Stimulated activated CD4-positive, alpha-beta T cell treated with anti-CD3 and anti-CD28 coated beads, Interleukin-15, amount 100 ng/mL, for 1 hour (primary cell): ENCODE data around the gene KPRP.

Experiments used
- DNase-seq, 2 donors: peaks; one replicate each; pipeline ENCODE4 v3.0.0-alpha.2; 2020; ENCODE audit warnings: low read depth in 1 of 2, low spot score in 1 of 2

Gene KPRP, protein sequence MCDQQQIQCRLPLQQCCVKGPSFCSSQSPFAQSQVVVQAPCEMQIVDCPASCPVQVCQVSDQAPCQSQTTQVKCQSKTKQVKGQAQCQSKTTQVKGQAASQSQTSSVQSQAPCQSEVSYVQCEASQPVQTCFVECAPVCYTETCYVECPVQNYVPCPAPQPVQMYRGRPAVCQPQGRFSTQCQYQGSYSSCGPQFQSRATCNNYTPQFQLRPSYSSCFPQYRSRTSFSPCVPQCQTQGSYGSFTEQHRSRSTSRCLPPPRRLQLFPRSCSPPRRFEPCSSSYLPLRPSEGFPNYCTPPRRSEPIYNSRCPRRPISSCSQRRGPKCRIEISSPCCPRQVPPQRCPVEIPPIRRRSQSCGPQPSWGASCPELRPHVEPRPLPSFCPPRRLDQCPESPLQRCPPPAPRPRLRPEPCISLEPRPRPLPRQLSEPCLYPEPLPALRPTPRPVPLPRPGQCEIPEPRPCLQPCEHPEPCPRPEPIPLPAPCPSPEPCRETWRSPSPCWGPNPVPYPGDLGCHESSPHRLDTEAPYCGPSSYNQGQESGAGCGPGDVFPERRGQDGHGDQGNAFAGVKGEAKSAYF

DNA sequence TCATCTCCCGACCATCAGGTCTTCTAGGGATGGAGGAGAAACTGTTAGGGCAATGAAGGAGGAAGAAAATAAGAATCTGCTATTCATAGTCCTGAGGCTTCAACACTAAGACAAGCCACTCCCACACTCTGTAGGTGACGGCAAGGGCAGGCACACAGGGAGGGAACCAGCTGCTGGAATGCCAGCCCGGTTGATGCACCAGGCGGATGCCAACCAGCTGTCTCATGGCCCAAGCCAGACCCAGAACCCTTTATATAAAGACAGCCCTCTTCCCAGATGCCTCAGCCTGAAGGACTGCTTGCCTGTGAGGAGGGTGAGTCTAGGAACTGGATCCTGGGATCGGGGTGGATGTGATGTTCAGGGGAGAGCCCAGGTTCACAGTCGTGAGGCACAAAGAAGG is at the start of gene KPRP:
KPRP (plus strand) TSS at position 279 of the 400 bp plus-strand sequence. CDS start 1,564 bp downstream, outside the sequence.
- no peak for DNase-seq

DNA sequence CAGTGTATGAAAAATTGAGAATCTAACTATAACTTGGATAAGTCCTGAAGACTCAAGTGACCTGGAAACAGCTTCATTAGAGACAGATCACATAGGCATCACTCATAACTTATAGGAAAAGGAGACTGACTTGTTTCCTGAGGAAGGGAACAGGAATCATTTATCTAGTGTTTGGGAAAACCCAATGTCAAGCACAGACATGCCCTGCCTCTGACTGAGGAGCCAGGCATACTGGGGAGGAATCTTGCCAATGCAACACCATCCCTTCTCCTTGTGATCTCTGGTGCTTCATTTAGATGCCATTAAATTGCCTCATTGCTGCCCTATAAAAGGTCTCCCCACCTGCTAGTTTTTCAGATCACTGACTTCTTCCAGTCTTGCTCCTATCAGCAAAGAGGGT is 39.6 kb upstream of the KPRP start:
- DNase-seq: no peak

DNA sequence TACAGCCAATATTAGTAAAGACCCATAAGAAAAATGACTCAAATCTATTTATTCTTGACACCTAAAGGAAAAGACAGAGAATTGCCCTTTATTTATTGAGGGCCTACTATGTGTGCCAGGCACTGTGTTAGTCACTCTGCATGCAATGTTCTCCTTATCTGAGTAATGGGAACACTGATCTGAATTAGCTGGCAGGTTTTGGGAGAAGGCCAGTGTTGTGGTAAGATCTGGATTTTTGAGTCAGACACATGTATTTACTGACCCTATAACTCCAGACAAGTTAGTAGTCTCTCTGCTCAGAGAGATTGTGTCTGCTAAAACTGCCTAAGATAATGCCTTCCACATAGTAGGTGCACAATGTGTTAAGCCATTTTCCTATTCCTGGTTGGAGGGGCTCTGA is 32.6 kb upstream of the KPRP start:
- DNase-seq: no peak

DNA sequence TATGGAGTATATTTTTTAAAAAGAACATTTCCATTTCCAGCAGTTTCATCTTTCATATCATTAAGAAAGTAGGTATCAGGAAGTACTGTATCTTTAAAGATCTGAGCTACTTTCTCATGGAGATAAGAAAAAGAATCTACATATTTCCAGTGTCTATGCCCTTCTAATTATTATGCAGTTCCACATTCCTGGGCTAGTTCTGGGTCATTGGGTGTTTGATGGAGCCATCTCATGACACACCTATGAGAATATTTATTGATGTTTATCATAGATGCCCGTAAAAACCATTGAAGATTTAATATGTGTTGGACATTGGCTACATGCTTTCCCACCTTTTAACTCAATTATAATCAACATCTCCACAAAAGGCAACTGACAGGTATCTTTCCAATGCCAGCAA is 28.8 kb upstream of the KPRP start:
- DNase-seq: no peak

DNA sequence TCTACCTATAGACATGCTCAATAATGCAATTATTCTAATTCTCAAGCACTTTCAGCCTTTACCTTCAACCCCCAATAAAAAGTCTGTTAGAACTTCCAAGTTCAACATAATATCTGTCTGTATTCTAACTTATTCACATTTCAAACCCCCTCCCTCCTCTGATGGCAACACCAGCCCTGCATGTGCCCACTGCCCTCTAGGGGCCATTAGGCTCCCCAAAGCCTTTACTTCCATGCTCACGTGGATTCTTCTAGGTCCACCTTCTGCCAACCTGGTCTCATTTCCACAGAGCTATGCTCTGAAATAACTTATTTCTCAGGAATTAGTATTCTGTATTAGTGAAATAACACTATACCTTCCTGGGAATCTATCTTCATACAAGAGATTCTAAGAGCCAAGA is 22.2 kb upstream of the KPRP start:
- no peak for DNase-seq

DNA sequence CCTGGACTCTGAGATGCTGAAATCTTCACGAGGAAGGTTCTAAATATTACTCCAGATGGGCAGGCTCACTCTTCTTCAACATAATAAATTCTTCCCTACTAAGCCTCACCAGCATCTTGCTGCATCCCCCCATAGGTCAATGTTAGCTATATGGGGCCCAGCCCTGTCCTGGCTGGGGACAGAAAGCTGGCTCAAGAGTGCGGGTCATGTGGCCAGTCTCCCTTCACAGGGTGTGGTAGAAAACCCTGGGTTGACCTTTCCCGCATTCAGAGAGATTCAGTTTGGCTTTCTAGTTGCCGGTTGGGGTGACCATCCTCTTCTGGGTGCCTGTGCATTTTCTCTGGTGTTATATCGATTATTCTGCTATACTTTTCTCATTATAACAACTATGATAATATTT is 19.8 kb upstream of the KPRP start:
- DNase-seq: no peak

DNA sequence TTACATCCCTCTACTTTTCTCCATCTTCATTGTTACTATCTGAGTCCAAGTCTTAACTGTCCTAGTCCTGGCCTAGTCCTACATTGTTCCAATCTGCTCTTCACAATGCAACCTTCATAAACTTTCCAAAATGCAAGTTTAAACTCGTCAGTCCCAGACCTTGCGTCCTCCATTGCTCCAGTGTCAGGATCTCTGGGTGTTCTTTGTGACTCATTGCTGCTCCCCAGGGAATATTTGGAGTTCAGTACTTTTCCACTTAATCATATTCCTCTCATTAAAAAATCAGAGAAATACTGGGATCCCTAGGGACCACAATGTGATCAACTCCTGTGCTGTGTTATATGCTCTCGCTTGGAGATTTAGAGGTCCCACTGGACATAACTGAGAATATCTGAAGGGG is 18.0 kb upstream of the KPRP start:
- DNase-seq: no peak

DNA sequence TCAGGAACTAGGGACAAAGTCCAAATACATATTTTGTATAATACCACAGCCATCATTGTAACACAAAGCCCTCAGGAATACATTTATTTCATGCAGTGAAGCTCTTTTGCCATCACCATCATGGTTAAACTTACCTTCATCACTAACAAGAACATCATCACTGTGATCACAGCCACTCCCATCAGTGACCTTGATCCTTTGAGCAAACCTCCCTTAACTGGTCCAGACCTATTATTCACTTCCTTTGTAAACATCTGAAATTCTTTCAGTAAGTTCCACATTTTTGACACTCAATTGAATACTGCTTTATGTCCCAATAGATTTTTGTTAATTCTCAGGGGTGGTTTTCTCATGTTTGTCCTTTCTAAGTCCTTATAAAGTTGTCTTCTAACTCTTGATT is 16.2 kb upstream of the KPRP start:
- DNase-seq: no peak

DNA sequence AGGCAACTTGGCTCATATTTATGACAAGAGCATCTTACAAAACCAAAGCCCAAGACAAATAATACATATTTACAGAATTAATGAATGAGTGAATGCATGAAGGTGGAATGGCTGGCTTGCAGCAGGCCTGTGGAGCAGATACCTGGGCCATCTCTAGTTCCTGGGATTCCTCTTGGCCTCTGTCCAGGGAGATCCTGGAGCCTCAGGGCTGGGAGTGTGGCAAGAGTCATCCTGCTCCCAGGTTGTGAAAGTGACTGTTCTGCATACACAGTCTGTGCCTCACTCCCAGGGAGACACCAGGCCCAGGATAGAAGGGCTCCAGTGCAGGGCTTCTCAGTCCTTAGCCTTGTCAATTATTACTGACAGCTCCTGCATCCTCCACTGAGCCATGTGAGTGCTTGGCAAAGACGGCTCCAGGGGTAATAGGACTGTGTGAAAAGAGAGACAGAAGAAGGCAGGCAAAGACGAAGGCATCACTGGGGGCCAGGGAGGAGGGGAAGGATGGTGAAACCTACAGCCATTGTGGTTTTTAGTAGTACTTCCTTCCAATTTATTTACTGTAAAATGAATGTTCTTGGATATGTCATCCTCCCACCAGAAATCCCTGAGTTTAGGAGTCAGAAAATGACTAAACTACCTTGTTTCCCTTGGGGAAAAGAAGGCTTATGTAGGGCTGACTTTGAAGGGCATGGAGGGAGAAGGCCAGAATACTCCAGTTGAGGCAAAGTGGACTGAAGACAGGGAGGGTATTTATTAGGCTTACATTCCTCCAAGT is 14.3 kb upstream of the KPRP start:
- no peak for DNase-seq

DNA sequence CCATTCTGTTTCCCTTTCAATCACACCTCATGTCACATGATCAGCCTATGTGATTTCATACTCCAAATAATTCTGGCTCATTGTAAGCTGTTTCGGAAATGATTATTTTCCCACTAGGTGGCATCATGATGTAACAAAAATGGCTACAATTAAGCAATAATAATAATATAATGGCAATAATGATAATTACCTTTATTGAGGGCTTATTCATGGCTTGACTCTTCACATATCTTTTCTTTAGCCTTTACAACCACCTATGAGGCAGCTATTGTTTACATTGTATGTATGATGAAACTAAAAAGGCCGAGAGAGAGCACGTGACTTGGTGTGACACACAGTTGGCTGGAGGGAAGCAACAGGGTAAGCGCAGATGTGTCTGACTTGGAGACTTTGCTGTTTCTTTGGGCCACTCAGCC is 12.5 kb upstream of the KPRP start:
- DNase-seq: no peak

DNA sequence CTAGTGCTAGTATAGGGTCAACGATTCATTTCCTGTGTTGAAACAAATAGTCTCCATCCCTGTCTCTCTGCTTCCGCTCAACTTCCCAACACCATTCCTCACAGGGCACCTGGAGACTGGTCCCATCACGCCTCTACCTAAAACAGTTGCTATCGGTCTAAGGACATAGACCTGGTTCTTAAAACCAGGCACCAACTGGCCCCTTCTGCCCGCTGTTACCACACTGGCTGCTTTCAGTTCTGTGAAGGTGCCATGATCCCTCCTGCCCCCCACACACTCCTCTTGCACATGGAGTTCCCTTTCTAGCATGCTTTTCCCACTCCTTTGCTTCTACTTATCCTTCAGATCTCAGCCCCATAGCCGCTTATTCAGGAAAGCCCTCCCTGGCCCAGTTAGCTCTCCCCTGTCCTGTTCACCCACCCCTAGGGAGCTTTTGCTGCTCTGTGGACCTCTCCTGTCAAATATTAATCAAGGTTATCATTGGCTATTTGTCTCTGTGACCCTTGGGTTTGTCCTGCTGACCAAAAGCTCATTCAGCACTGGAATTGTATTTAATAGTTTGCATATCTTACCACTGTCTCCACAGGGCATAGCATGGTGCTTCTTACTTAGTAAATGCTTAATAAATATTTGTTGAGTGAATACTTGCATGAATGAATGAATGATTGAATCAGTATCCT is 11.9 kb upstream of the KPRP start:
- DNase-seq: no peak

DNA sequence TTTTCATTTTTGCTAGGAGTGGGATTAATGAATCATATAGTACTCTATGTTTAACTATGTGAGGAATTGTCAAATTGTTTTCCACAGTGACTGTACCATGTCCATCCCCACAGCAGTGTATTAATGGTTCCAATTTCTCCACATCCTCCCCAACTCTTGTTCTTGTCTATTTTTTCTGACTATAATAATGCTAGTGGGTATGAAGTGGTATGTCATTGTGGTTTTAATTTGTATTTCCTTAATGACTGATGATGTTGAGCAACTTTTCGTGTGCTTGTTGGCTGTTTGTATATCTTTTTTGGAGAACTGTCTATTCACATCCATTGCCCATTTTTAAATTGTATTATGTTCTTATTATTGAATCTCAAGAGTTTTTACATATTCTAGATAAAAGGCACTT is 10.0 kb upstream of the KPRP start:
- DNase-seq: no peak

DNA sequence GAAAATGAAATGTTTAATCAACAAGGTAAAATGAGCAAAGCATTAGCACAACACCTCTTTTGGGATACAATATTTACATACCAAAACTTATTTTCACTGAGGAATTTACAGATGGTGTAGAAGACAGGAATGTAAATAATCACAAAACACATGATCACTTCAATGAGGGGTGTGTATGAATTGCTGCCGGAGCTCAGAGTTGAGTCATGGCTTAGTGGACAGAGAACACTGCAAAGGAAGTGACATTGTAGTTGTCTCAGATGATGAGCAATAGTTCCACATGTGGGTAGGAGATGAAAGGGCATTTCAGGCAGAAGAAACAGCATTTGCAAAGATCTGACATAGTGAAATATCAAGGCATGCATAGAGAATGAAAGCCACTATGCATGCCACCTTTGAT is 5.6 kb upstream of the KPRP start:
- DNase-seq: no peak

DNA sequence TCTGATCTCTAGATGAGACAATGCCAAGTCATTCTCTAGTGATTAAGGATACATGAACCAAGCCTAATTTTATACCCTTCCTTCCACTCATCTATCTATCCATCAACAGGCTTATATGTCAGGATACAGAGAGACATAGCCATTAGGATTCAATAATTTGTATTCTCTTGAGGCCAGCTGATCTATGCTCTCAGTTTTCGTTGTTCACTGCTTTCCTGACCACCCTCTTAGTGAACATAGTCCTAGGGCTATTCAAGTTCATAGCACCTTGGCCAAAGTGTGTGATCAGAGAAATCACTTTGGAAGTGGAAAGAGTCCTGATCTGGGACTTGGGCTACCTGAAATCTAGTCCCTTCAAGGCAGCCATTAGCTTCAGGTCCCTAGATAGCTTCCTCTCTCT is 4.2 kb upstream of the KPRP start:
- no peak for DNase-seq

DNA sequence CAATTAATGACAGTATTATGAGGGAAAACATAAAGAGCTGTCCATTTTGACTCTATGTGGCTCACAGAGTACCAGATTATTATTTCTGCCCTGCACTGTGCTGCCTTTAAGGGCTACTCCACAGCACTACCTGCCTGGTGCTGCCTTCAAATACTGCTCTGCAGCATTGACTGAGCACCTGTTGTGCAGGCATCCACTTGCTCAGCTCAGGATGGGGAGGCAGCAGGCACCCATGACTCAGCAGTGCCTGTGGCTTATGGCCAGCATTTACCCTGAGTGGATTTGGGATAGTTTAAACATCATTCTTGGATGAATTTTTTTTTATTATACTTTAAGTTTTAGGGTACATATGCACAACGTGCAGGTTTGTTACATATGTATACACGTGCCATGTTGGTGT is 953 bp upstream of the KPRP start:
- DNase-seq: no peak

DNA sequence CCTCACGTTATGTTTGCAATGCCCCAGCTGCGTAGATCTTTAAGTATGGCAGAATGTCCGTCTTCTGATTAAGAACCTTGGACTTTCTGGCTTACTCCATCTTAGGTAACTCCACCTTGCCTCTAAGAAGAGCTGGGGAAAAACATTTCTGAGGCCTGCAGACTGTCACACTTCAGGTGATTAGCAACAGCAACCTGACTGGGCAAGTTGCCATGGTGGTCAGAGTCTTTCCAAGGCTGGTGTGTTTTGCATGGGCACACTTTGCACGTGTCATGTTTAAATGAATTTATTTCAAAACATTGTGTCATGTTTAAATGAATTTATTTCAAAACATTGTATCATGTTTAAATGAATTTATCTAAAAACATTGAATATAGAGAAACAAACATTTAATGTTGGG is 811 bp downstream of the KPRP start:
- no peak for DNase-seq

DNA sequence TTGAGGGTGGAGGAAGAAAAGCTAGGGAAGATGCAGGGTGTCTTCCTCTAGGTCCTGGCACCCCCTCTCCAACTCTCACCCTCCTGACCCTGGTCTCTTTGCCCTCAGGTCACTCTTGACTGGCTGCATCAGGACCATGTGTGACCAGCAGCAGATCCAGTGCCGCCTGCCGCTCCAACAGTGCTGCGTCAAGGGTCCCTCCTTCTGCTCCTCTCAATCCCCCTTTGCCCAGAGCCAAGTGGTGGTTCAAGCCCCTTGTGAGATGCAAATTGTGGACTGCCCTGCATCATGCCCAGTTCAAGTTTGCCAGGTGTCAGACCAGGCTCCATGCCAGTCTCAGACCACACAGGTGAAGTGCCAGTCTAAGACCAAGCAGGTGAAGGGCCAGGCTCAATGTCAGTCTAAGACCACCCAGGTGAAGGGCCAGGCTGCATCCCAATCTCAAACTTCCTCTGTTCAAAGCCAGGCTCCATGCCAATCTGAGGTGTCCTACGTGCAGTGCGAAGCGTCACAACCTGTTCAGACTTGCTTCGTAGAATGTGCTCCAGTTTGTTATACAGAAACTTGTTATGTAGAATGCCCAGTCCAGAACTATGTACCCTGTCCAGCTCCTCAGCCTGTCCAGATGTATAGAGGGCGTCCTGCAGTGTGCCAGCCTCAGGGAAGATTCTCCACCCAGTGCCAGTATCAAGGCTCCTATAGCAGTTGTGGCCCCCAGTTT is 1.8 kb downstream of the KPRP start:
- no peak for DNase-seq

DNA sequence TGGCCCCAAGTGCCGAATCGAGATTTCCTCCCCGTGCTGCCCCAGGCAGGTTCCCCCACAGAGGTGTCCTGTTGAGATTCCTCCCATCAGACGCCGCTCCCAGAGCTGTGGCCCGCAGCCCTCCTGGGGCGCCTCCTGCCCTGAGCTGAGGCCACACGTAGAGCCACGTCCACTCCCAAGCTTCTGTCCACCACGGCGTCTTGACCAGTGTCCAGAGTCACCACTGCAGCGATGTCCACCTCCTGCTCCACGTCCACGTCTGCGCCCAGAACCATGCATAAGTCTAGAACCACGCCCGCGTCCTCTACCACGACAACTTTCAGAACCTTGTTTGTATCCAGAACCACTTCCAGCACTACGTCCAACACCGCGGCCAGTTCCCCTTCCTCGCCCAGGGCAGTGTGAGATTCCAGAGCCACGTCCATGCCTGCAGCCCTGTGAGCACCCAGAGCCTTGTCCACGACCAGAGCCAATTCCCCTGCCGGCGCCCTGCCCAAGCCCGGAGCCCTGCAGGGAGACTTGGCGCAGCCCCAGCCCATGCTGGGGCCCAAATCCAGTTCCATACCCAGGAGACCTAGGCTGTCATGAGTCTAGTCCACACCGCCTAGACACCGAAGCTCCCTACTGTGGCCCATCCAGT is 2.8 kb downstream of the KPRP start:
- no peak for DNase-seq

DNA sequence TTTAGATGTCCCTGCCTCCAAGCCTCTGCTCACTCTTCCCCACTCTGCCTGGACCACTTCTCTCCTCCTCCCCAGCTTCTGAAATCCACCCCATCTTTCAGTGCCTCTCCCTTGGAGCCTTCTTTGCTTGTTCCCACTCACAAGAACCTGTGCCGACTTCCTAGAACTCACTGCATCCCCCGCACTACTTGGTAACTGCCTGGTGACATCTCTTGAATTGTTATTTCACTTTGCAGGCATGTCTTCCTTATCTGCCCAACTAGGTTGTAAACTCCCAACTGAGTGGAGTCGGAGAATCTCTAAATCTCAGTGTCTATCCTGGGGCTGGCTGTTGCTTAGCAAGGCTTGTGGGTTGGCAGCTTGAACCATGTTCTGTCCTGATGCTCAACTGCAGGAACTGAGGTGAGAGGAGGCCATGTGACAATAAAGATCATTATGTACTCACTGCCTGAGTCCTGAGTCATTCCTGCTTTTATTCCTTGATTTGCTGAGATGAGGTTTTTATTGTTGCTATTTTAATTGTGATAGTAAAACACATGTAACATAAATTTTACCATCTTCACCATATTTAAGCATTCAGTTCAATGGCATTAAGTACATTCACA is 3.9 kb downstream of the KPRP start:
- no peak for DNase-seq

DNA sequence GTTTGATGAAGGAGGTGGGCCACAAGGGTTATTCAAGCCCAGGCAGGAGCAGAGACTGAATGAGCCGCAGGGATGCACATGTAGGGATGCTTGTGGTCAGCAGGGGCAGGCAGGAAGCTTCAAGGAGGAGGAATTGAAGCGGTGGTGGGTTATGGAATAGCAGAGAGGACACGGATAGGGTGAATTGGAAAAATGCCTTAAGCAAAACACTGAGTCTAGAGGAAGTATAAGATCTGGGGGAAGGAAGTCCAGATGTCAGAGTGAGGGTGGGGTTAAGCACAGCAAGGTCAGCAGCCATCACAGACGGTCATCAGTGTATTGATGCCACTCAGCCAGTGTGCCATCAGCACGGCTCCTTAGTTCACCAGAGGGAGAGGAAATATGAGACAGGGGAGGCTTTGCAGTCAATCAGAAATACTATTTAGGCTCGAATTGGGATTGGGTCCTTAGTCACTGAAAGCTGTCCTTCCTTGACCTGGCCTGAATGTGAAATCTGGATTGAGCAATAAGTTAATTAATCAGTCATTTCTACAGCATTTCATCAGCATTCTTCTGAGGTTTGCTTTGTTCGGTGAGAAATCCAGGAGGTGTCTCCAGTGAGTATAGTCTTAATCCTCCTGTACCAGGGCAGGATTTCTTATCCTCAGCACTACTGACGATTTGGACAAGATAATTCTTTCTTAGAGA is 11.2 kb downstream of the KPRP start:
- no peak for DNase-seq
